GM12873 (cell line): ENCODE measurements around the gene MASP2.

ENCODE experiments used
- CTCF ChIP-seq: IDR thresholded peaks from 2 replicates; pipeline ENCODE4 v1.5.1; 2012; ENCODE audit warnings: low read depth, mild to moderate bottlenecking, moderate library complexity, low read length, control low read depth; ENCODE audit not compliant: insufficient read depth; ENCODE audit errors: missing control alignments

The MASP2 gene

GRCh38 chr1:10980841-10981727 is 66.0 kb downstream of the MASP2 start:
- TF ChIP-seq CTCF: no peak

GRCh38 chr1:10980094-10980577 is 66.9 kb downstream of the MASP2 start:
- TF ChIP-seq CTCF: no peak

- TF ChIP-seq CTCF: no peak
Observed at GRCh38 chr1:10979483-10979920, 67.5 kb downstream of the MASP2 start.

- no peak for TF ChIP-seq CTCF
Observed at GRCh38 chr1:10978719-10979118, 68.3 kb downstream of the MASP2 start.
